Neural crest cell (in vitro differentiated cells): ENCODE results near the gene ARHGEF18. TPM values are rescaled to one million over a fixed set of nuclear protein-coding genes. Genes with fewer than 3 reads are reported as not detected.

Source experiments
- DNase-seq: peaks from one replicate; pipeline ENCODE4 v3.0.0; 2021; ENCODE audit warnings: low read depth, mixed read lengths, low spot score
- H3K27ac Mint-ChIP-seq: one replicate; pipeline ENCODE4 v1.8.0; 2021; ENCODE audit warnings: mild to moderate bottlenecking, mixed read lengths; ENCODE audit not compliant: unreplicated experiment
- H3K27me3 Mint-ChIP-seq: 2 replicates; pipeline ENCODE4 v1.8.0; 2021; ENCODE audit warnings: low read depth, mild to moderate bottlenecking, mixed read lengths
- H3K36me3 Mint-ChIP-seq: 2 replicates; pipeline ENCODE4 v1.8.0; 2021; ENCODE audit warnings: low read depth, mild to moderate bottlenecking, mixed read lengths
- H3K4me1 Mint-ChIP-seq: 2 replicates; pipeline ENCODE4 v1.8.0; 2021; ENCODE audit warnings: mixed read lengths
- H3K4me3 Mint-ChIP-seq: one replicate; pipeline ENCODE4 v1.8.0; 2021; ENCODE audit warnings: mild to moderate bottlenecking, mixed read lengths
- H3K9me3 Mint-ChIP-seq: 2 replicates; pipeline ENCODE4 v1.8.0; 2021; ENCODE audit warnings: mixed read lengths
- CTCF ChIP-seq: fragments of 200-600 bp; sonication (generic); conservative IDR thresholded peaks from 2 replicates; pipeline ENCODE4 v1.5.0; 2021; ENCODE audit warnings: antibody characterized with exemption, mild to moderate bottlenecking
- total RNA-seq: library from RNA; stranded (reverse); gene quantifications from 2 replicates; pipeline ENCODE4 v1.2.1, GENCODE V29; 2021

The ARHGEF18 gene
- total RNA-seq, 1 donor from 2014 or later, result 36.5 TPM

- H3K4me3 Mint-ChIP-seq, result peak overlapping the region; percentile 93
- H3K4me1 Mint-ChIP-seq, result peaks cover 17% of the 10 kb centered on the region
- H3K27ac Mint-ChIP-seq, result peak overlapping the region; percentile 19
- TF ChIP-seq CTCF, result no peak
- no peaks in the 10 kb centered on the region for H3K9me3 Mint-ChIP-seq
- H3K27me3 Mint-ChIP-seq, result no peaks in the 10 kb centered on the region
- H3K36me3 Mint-ChIP-seq, result no peaks in the 10 kb centered on the region
- no peak for DNase-seq
Observed at GRCh38 chr19:7395360-7396066, 46.8 kb downstream of the ARHGEF18 start.

GRCh38 chr19:7397687-7398086, 49.0 kb downstream of the ARHGEF18 start:
- Mint-ChIP-seq H3K27me3 (no peaks in the 10 kb centered on the region), H3K4me3 (no peak overlapping the region), H3K36me3 (no peaks in the 10 kb centered on the region), H3K27ac (peak overlapping the region; percentile 89), H3K9me3 (no peaks in the 10 kb centered on the region), H3K4me1 (peaks cover 17% of the 10 kb centered on the region)
- DNase-seq, result no peak
- TF ChIP-seq CTCF, result no peak

Other genes with a start within 250 kb of the ARHGEF18 start
- 14.1 and 16.0 TPM in 2 replicates for gene INSR, start 54.5 kb upstream of the ARHGEF18 start, total RNA-seq
- 2.3 and 3.4 TPM in 2 replicates for gene PEX11G, start 140.1 kb downstream of the ARHGEF18 start, total RNA-seq
- gene ZNF358, start 167.2 kb downstream of the ARHGEF18 start, total RNA-seq, result 75.6 and 76.2 TPM in 2 replicates
- 24.4 and 26.7 TPM in 2 replicates for gene MCOLN1, start 173.7 kb downstream of the ARHGEF18 start, total RNA-seq
- gene PNPLA6, start 186.8 kb downstream of the ARHGEF18 start, total RNA-seq, result 72.1 and 74.7 TPM in 2 replicates
- 10.3 and 13.7 TPM in 2 replicates for gene CAMSAP3, start 246.9 kb downstream of the ARHGEF18 start, total RNA-seq